Stomach (tissue), 4 donors: ENCODE results near the gene GDPGP1.

Experiments used
- EP300 ChIP-seq: sonication (generic); formaldehyde crosslinking; IDR thresholded peaks from one replicate; pipeline ENCODE4 v1.6.1; 2017; ENCODE audit warnings: antibody characterized with exemption
- POLR2A ChIP-seq, 4 donors: fragments of 450-650 bp; IDR thresholded peaks; one replicate each; pipeline ENCODE4 v1.6.1; 2016; ENCODE audit warnings: antibody characterized with exemption in 4 of 4, control low read depth in 2 of 4, mild to moderate bottlenecking in 1 of 4, moderate library complexity in 1 of 4
- TF ChIP-seq, protein P1 (sequence below), 7 experiments: fragments of 450-650 bp in 4 of 7; fragments of 200-600 bp in 3 of 7; sonication (generic) in 3 of 7; IDR thresholded peaks; one replicate each; pipeline ENCODE4 v1.5.1; 2016 to 2019; ENCODE audit warnings: antibody characterized with exemption in 7 of 7, control low read depth in 2 of 7, mild to moderate bottlenecking in 1 of 7

DNA sequence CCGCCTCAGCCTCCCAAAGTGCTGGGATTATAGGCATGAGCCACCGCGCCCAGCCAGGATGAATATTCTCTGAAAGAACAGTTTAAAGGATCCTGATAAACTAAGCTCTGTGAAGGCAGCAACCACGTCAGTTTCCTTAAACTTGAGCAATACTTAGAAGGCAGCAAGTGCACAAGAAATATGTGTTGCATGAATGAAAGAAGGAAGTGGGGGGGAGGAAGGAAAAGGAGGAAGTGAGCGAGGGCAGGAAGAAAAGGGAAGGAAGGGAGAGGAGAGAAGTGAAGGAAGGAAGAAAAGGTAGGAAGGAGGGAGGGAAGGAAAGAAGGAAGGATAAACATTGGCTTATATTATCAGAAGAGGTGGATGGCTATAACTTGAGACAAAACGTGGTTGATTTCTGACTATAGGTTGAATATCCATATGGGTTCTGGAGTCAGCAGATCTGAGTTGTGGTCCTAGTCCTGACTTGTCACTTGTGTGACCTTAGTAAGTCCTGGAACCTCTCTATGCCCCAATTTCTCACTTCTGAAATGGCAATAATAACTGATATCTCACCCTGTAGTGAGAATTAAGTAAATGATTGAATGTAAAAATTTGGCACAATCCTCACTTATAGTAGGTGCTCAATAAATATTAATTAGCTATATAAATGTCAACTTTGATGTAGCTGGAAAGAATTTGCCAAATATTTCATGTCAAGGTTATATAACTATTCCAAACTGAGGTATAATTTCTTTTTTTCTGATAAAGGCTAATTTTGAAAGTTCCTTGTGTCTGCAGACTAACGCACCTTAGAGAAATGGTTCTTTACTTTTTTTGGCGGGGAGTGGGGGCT, 44.9 kb upstream of the GDPGP1 start:
- TF ChIP-seq, protein P1, sequence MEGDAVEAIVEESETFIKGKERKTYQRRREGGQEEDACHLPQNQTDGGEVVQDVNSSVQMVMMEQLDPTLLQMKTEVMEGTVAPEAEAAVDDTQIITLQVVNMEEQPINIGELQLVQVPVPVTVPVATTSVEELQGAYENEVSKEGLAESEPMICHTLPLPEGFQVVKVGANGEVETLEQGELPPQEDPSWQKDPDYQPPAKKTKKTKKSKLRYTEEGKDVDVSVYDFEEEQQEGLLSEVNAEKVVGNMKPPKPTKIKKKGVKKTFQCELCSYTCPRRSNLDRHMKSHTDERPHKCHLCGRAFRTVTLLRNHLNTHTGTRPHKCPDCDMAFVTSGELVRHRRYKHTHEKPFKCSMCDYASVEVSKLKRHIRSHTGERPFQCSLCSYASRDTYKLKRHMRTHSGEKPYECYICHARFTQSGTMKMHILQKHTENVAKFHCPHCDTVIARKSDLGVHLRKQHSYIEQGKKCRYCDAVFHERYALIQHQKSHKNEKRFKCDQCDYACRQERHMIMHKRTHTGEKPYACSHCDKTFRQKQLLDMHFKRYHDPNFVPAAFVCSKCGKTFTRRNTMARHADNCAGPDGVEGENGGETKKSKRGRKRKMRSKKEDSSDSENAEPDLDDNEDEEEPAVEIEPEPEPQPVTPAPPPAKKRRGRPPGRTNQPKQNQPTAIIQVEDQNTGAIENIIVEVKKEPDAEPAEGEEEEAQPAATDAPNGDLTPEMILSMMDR (IDR thresholded peaks at IDR 0.05): no peak
- TF ChIP-seq POLR2A (IDR thresholded peaks at IDR 0.05) (no peak), EP300 (no peak)
